GM21515 (cell line): ENCODE data around the gene VAV2.

Source experiments
- ATAC-seq: cut with Tn5 transposase; IDR thresholded peaks from one replicate; pipeline ENCODE4 v1.9.1; 2021; ENCODE audit not compliant: unreplicated experiment

Gene VAV2

GRCh38 chr9:133716564-133717112 is 275.5 kb downstream of the VAV2 start:
- ATAC-seq = no peak

- no peak for ATAC-seq
These were observed 276.1 kb downstream of the VAV2 start for GRCh38 chr9:133715866-133716563.

- no peak for ATAC-seq
These were observed 276.7 kb downstream of the VAV2 start for GRCh38 chr9:133715295-133715865.

- no peak for ATAC-seq
These were observed 277.4 kb downstream of the VAV2 start for GRCh38 chr9:133714606-133715294.

DNA sequence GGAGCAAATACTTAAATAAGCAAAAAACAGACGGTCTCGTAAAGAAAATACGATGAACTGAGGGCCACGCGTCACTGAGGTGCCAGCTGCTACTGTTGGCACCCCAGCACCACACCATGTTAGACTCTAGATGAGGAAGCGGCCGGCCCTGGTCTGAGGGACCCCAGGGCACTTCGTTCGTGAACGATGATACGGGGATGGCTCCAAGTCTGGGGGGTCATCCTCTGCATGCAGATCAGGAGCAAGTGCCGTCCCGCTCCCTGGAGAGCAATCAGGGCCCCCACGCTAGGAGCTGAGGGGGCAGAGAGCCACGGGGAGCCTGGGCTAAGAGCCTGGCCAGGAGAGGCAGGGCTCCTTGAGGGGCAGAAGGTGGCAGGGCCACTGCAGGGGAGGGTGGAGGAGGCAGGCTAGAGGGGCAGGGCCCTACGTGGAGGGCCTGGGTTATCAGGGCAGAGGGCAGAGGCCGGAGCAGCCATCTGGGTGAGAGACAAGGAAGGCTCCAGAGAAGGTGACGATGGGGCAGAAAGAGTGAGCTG is 278.1 kb downstream of the VAV2 start:
- no peak for ATAC-seq

DNA sequence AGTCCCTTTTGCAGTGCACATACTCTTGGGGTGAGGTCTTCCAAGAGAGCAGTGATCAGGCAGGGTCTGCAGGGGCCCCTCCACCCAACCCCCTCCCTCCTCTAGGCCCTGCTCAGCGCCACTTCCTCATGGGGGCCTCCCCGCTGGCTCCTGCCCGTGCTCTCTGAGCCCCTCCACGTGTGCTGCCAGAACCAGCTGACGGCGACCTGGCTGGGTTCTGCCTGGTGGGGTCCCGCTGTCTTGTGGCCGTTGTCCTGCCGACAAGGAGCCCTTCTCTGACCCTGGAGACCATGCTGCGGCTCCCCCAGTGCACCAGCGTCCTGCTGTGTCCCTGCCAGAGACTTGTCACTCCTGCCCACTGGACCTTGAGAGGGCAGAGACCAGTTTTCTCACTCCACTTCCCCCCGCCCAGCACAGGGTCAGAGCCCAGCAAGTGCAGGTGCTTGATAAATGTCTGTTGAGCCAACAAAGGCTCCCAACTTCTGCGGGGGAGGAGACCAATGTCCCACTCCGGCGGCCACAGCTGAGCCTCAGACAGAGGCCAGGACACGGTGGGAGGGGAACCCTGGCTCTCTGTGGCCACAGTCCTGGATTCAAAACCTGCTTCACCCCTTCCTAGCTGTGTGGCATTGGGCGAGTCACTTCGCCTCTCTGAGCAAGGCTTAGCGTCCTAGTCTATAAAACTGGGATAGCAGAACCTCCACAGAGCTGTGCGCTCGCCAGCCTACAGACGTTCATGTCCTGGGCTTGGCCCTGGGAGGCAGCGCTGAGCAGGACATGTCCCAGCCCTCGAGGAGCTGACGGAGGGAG is 278.8 kb downstream of the VAV2 start:
- ATAC-seq = no peak

GRCh38 chr9:133712221-133713100 is 279.7 kb downstream of the VAV2 start:
- no peak for ATAC-seq
